Large intestine (tissue), 3 donors: Measurements from ENCODE around the gene MTMR1. TPM values are rescaled to one million over a fixed set of nuclear protein-coding genes. Genes with fewer than 3 reads are reported as not detected.
A peak's percentile ranks its signal among the peaks of the same experiment; 100 is the strongest.

Source experiments
- DNase-seq, 2 donors: peaks; one replicate each; pipeline versions ENCODE4 v3.0.0 to v3.0.0-alpha.2; 2013
- H3K27ac ChIP-seq: one replicate; pipeline ENCODE4 v1.5.1; 2013; ENCODE audit warnings: low read length
- H3K27me3 ChIP-seq: 2 replicates; pipeline ENCODE4 v1.6.1; 2013; ENCODE audit warnings: low read length; ENCODE audit not compliant: control insufficient read depth, insufficient read depth
- H3K36me3 ChIP-seq: 2 replicates; pipeline ENCODE4 v1.6.1; 2013; ENCODE audit warnings: low read length; ENCODE audit not compliant: control insufficient read depth, insufficient read depth
- H3K4me1 ChIP-seq: one replicate; pipeline ENCODE4 v1.6.1; 2013; ENCODE audit warnings: low read length; ENCODE audit not compliant: control insufficient read depth, insufficient read depth
- H3K4me3 ChIP-seq: one replicate; pipeline ENCODE4 v1.5.1; 2013; ENCODE audit warnings: low read length
- H3K9me3 ChIP-seq: one replicate; pipeline ENCODE4 v1.6.1; 2013; ENCODE audit warnings: mild to moderate bottlenecking, low read depth, low read length, moderate library complexity; ENCODE audit not compliant: control insufficient read depth
- WGBS: methylation state at CpG from one replicate; pipeline ENCODE4 v1.1.5; 2013; ENCODE audit warnings: low lambda C conversion rate; ENCODE audit not compliant: insufficient coverage; 5-methylcytosine and 5-hydroxymethylcytosine counted together
- polyA plus RNA-seq: library from polyadenylated mRNA; unstranded; fragments of 120-200 nt; gene quantifications from one replicate; pipeline ENCODE4 v1.2.1, GENCODE V29; 2013

Gene MTMR1
- polyA plus RNA-seq, 1 donor, result 19.5 TPM

GRCh38 chrX:150664290-150664689 is 28.9 kb upstream of the MTMR1 start:
- Histone ChIP-seq H3K4me3 (no peak overlapping the region), H3K4me1 (no peaks in the 10 kb centered on the region), H3K27ac (no peak overlapping the region), H3K36me3 (peaks cover 15% of the 10 kb centered on the region), H3K27me3 (no peaks in the 10 kb centered on the region), H3K9me3 (no peaks in the 10 kb centered on the region)
- WGBS, result no CpG with 5 or more reads among the region's 2 CpGs
- DNase-seq, result no peak

GRCh38 chrX:150676221-150676620 is 17.0 kb upstream of the MTMR1 start:
- no peaks in the 10 kb centered on the region for H3K9me3 ChIP-seq
- no peak for DNase-seq
- no peak overlapping the region for H3K27ac ChIP-seq
- no peaks in the 10 kb centered on the region for H3K4me1 ChIP-seq
- peaks cover 2% of the 10 kb centered on the region for H3K36me3 ChIP-seq
- no peaks in the 10 kb centered on the region for H3K27me3 ChIP-seq
- no CpG with 5 or more reads among the region's 2 CpGs for WGBS
- no peak overlapping the region for H3K4me3 ChIP-seq

DNA sequence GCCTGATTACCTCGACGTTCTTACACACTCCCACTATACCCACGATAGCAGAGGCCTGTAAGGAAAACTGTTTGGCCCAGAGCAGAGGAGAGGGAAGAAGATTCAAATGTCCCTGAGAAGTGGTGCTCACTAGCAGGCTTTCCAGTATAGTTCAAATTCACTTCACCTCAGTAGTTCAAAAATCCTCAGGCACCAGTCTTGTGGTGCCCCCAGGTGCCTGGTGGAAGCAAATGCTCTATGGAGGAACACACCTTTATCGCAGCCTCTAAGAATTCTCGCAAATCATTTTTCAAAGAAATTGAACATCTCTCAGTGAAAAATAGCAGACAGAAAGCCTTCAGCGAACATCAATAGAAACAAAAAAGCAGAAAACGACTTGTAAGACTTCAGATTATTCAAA is 12.2 kb upstream of the MTMR1 start:
- no peaks in the 10 kb centered on the region for H3K36me3 ChIP-seq
- H3K4me1 ChIP-seq, result no peaks in the 10 kb centered on the region
- DNase-seq, result peak in 1 of 2 donors; percentile 3
- 53% methylated on average over 3 of the region's 7 CpGs for WGBS
- no peaks in the 10 kb centered on the region for H3K27me3 ChIP-seq
- H3K9me3 ChIP-seq, result no peaks in the 10 kb centered on the region
- no peak overlapping the region for H3K4me3 ChIP-seq
- H3K27ac ChIP-seq, result no peak overlapping the region

- no CpG with 5 or more reads among the region's 3 CpGs for WGBS
- no peak for DNase-seq
- H3K27ac ChIP-seq, result no peak overlapping the region
- no peaks in the 10 kb centered on the region for H3K9me3 ChIP-seq
- H3K4me3 ChIP-seq, result no peak overlapping the region
- H3K4me1 ChIP-seq, result no peaks in the 10 kb centered on the region
- H3K27me3 ChIP-seq, result no peaks in the 10 kb centered on the region
- H3K36me3 ChIP-seq, result no peaks in the 10 kb centered on the region
These were observed 10.1 kb upstream of the MTMR1 start for GRCh38 chrX:150683112-150683511.

GRCh38 chrX:150683536-150684146 is 9.6 kb upstream of the MTMR1 start:
- Histone ChIP-seq H3K36me3 (no peaks in the 10 kb centered on the region), H3K9me3 (no peaks in the 10 kb centered on the region), H3K4me1 (no peaks in the 10 kb centered on the region), H3K4me3 (no peak overlapping the region), H3K27me3 (no peaks in the 10 kb centered on the region), H3K27ac (no peak overlapping the region)
- no CpG with 5 or more reads among the region's 7 CpGs for WGBS
- DNase-seq, result peak in 1 of 2 donors; percentile 9

DNA sequence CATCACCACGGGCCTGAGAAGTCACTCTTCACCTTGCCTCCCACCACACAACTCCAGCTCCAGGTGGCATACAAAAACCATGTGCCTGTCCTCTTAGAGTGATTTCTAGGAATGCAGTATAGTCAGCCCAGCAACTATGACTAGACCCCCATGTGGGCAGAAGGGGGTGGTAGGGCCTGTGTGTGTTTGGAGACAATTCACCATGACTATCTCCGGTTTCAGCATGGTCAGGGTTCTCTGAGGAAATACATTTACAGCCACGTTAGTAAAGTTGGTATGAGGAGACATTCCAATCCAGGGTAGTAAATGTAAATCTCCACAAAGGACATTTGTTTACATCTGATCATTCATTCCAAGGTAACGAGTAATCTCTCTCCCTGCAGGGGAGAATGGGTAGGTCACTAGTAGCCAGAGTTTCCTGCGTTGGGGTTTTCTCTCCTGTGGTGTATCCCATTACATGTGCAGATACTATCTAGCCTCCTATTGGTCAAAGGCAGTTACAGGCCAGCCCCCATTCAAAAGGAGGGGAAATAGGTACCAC is 4.2 kb upstream of the MTMR1 start:
- H3K4me3 ChIP-seq, result no peak overlapping the region
- no peak overlapping the region for H3K27ac ChIP-seq
- H3K4me1 ChIP-seq, result no peaks in the 10 kb centered on the region
- WGBS, result no CpG with 5 or more reads among the region's 5 CpGs
- DNase-seq, result peak in 1 of 2 donors; percentile 3
- H3K27me3 ChIP-seq, result no peaks in the 10 kb centered on the region
- no peaks in the 10 kb centered on the region for H3K9me3 ChIP-seq
- H3K36me3 ChIP-seq, result no peaks in the 10 kb centered on the region

- H3K27ac ChIP-seq, result no peak overlapping the region
- H3K27me3 ChIP-seq, result no peaks in the 10 kb centered on the region
- H3K4me1 ChIP-seq, result no peaks in the 10 kb centered on the region
- no peaks in the 10 kb centered on the region for H3K9me3 ChIP-seq
- H3K36me3 ChIP-seq, result no peaks in the 10 kb centered on the region
- no peak for DNase-seq
- H3K4me3 ChIP-seq, result no peak overlapping the region
These were observed 3.1 kb upstream of the MTMR1 start for GRCh38 chrX:150690126-150690525.

DNA sequence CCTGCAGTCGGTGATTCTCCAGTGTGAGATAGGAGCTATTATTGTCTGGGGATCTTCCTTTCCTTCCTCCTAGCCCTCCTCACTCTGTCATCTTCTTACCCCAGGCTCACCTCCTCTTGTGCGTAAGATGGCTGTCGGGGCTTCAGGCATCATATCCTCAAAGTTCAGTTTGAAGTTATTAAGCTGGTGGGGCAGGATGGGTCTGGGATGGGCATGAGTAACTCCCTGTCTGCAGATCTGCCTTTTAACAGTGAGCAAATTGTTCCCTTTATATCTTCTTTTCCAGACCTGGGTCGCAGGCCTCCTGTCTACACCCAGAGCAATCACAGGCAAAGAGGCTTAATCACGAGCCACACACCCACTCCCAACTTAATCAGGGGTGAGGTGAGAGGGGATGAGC is 900 bp upstream of the MTMR1 start:
- Histone ChIP-seq H3K27ac (no peak overlapping the region), H3K4me3 (peak overlapping the region; percentile 60), H3K27me3 (no peaks in the 10 kb centered on the region), H3K9me3 (no peaks in the 10 kb centered on the region), H3K36me3 (no peaks in the 10 kb centered on the region), H3K4me1 (no peaks in the 10 kb centered on the region)
- WGBS, result no CpG with 5 or more reads among the region's 5 CpGs
- peak in 1 of 2 donors; percentile 7 for DNase-seq

GRCh38 chrX:150693725-150694574 is 754 bp downstream of the MTMR1 start:
- H3K4me3 ChIP-seq, result peak overlapping the region; percentile 64
- DNase-seq, result peak; percentile 33 to 56
- WGBS, result no CpG with 5 or more reads among the region's 42 CpGs

GRCh38 chrX:150694738-150695410 is 1.7 kb downstream of the MTMR1 start:
- Histone ChIP-seq H3K4me1 (no peaks in the 10 kb centered on the region), H3K27me3 (no peaks in the 10 kb centered on the region), H3K4me3 (no peak overlapping the region), H3K9me3 (no peaks in the 10 kb centered on the region), H3K27ac (no peak overlapping the region), H3K36me3 (no peaks in the 10 kb centered on the region)
- DNase-seq, result peak in 1 of 2 donors; percentile 14
- no CpG with 5 or more reads among the region's 8 CpGs for WGBS

More at GRCh38 chrX:150693725-150694574, 754 bp downstream of the MTMR1 start:
- Histone ChIP-seq H3K27ac (peak overlapping the region; percentile 72), H3K36me3 (no peaks in the 10 kb centered on the region), H3K9me3 (no peaks in the 10 kb centered on the region), H3K27me3 (no peaks in the 10 kb centered on the region), H3K4me1 (no peaks in the 10 kb centered on the region)
